Measurements from ENCODE around the gene DLG4. TPM values are rescaled to one million over a fixed set of nuclear protein-coding genes. Genes with fewer than 3 reads are reported as not detected.

DLG4 gene
- 16.0 TPM for total RNA-seq
- long read RNA-seq, result 0 reads

DNA sequence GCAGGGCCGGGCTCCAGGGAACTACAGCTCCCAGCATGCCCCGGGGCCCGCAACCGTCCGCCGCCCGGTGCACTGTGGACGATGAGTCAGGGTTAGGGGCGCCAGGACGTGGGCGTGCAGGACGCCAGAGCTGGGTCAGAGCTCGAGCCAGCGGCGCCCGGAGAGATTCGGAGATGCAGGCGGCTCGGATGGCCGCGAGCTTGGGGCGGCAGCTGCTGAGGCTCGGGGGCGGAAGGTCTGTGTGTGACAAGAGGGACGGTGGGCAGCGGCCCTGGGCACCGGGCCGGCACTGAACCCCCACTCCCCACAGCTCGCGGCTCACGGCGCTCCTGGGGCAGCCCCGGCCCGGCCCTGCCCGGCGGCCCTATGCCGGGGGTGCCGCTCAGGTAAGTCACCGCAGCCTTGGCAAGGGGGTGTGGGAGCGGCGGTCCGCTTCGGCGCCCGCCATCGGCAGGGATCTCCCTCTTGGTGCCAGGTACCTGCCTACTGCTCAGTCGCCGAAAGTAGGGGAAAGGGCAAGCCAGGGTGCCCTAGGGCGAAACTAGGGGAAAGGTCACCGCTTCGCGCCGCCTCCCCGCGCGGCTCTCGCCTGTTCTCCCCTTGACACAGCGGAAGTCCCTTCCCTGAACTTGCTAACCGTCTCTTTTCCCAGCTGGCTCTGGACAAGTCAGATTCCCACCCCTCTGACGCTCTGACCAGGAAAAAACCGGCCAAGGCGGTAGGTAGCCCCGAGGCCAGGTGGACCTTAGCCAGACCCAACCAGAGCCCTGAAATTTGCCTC, at the start of gene DLG4, which contains the start of gene ACADVL:
TSS of gene DLG4 (minus strand) at position 25 of the 781 bp plus-strand sequence.
TSS of gene ACADVL (plus strand) at position 127 of the 781 bp plus-strand sequence. CDS start at position 174, 47 bp downstream.
- DNase-seq (ENCODE audit: low spot score), result peak; percentile 98

GRCh38 chr17:7266784-7267183, 47.1 kb upstream of the DLG4 start:
- no peak for DNase-seq (ENCODE audit: low spot score)

DNA sequence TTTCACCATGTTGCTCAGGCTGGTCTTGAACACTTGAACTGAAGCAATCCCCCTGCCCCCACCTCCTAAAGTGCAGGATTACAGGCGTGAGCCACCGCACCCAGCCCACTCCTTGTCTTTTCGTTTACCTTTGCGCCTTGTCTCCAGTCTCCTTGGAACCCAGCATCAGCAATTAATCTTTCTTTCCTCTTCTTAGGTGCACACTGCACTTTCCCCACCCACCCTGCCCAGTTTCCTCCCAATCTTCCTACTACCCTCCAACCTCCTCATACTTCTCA, 44.1 kb upstream of the DLG4 start:
- DNase-seq (ENCODE audit: low spot score), result no peak

GRCh38 chr17:7262935-7263800, 43.5 kb upstream of the DLG4 start:
- no peak for DNase-seq (ENCODE audit: low spot score)

DNA sequence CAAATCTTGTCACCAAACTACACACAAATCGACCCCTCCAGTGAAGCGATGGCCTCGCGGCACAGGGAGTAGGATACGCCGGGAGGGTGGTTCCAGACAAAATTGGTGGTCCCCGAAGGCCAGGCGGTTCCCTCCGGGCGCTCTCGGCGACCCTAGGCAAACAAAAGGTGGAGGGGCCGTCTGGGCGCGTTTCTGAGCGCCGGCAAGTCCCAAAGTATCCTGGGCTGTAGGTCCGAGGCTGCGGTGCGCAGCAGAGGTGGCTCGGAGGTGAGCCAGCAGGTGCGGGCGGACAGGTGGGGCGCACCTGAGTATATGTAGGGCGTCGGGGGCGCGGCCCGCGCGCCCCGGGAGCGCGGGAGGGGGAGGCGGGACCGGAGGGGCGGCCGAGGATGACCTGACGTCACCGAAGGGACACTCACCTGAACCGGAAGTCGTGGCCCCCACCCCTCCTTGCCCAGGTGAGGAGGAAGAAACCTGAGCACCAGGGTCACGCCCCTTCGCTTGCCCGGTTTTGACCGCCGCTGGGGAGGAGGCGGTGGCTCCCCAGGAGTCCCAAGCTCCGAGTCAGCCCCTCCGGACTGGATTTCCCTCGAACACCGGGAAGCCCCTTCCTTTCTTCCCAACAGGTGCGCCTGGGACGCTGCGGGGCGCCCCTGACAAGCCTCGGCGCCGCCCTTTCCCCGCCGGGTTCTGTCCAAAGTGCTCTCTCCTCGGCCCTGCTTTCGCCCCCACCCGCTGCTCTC, 42.7 kb upstream of the DLG4 start, which contains the start of gene CLDN7:
TSS of gene CLDN7 (minus strand) at position 287 of the 743 bp plus-strand sequence. CDS start 435 bp downstream, outside the sequence.
- no peak for DNase-seq (ENCODE audit: low spot score)

DNA sequence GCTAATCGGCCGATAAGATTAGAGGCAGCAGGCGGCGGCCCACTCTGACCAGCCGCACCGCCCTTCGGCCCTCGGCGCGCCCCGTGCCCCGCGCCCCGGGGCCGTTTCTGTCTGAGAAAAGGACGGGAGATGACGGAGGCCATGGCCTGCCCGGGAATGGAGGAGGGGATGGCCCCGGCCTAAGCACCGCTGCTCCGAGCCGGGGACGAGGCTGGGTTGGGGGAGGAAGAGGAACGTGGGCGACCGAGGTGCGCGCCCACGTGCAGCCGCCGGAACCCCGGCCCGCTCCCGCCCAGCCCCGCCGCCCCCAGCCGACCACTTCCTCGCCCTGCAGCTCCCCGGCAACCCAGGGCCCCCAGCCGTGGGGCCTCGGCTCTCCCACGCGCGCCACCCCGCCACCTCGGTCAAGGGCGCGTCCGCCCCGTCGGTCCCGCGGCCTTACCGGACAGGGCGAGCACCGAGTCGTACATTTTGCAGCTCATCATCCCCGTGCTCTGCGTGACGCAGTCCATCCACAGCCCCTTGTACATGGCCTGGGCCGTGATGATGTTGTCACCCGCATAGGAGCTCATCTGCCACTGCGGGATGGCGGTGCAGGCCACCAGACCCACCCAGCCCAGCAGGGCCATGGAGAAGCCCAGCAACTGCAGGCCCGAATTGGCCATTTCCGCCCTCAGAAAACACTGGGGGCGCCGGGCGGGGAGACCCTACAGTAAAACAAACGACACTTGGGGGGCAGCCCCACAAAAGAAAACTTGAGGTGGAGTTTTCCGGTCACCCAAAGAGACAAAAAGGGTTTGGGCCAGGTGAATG, 41.9 kb upstream of the DLG4 start:
- DNase-seq (ENCODE audit: low spot score), result no peak

DNA sequence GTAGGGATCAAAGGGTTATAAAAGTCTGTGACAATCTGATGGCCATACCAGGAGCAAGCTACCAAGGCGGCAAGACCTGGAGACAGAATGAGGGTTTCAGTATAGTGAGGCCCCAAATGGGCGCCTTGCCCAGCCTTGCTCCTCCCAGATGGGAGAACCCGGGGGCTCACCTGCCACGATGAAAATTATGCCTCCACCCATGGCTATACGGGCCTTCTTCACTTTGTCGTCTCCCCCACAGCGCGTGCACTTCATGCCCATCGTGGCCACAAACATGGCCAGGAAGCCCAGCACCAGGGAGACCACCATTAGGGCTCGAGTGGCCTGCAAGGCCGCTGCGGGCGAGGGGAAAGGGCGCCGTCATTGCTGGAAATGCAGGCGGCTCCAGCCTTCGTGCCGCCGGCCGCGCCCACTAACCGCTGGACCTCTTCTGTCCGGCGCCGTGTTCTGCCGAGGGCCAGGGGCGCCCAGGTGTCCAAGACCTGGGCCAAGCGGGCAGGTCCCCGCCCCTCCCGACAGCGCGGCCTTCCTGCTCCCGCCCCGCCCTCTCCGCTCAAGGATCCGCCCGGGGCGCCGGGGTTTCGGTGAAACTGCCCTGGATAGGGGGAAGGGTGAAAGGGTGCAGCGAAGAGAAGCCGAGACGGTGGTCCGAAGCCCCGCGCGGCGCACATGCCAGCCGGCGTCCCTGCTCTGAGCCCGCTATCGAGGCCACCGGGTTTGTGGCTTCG, 41.2 kb upstream of the DLG4 start:
- no peak for DNase-seq (ENCODE audit: low spot score)

GRCh38 chr17:7260151-7260550, 40.5 kb upstream of the DLG4 start:
- DNase-seq (ENCODE audit: low spot score), result no peak

DNA sequence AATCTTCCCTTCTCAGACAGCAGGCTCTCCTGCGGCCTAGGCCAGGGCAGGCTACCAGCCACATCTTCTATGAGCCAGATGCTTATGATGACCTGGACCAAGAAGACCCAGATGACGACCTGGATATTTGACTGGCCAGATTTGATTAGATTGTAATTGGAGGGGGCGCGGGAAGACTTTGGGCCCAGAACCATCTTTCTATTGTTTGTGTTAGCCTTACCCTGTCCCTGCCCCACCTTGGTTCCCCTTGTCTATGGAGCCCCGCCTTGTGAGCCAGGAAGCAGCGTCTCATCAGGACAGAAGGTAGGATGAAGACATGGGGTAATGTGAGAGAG, 39.9 kb upstream of the DLG4 start:
- no peak for DNase-seq (ENCODE audit: low spot score)

- DNase-seq (ENCODE audit: low spot score), result no peak
These were observed 39.3 kb upstream of the DLG4 start for GRCh38 chr17:7258731-7259554.

DNA sequence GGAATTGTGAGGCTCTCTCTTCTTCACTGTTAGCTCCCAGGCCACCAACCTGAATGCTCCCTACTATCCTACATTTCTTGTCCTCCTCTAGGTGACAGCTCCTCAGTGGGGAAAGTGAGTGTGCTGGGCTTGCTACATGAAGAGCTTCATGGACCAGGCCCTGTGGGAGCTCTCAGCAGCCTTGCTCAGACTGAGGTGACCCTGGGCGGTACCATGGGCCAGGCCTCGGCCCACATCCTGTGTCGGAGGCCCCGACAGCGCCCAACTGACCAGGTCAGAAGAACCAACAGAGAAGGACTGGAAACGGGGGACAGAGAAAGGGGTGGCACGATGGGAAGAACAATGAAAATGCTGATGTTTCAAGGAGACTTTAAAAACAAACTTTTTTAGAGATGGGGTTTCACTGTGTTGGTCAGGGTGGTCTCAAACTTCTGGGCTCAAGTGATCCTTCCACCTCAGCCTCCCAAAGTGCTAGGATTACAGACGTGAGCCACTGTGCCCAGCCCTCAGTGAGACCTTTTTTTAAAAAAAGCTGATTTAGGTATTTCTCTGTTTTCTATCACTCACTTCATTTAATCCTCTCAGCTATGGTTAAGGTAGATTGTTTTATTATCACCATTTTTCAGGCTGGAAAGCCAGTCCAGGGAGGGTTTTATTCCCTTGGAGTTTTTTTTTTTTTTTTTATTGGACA, 37.3 kb upstream of the DLG4 start:
- no peak for DNase-seq (ENCODE audit: low spot score)

DNA sequence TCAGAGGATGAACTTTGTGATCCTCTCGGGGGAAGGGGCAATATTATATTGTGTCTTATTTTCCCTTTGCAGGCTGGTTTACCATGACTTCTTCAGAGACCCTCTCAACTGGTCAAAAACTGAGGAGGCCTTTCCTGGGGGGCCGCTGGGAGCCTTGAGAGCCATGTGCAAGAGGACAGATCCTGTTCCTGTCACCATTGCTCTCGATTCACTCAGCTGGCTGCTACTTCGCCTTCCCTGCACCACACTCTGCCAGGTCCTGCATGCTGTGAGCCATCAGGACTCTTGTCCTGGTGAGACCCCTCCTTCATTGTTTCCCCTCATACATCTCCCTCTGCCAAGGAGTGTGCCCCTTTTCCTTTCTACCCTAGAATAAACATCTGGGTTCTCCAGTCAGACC, 34.9 kb upstream of the DLG4 start:
- no peak for DNase-seq (ENCODE audit: low spot score)

- DNase-seq (ENCODE audit: low spot score), result no peak
These were observed 33.4 kb upstream of the DLG4 start for GRCh38 chr17:7253082-7253481.

DNA sequence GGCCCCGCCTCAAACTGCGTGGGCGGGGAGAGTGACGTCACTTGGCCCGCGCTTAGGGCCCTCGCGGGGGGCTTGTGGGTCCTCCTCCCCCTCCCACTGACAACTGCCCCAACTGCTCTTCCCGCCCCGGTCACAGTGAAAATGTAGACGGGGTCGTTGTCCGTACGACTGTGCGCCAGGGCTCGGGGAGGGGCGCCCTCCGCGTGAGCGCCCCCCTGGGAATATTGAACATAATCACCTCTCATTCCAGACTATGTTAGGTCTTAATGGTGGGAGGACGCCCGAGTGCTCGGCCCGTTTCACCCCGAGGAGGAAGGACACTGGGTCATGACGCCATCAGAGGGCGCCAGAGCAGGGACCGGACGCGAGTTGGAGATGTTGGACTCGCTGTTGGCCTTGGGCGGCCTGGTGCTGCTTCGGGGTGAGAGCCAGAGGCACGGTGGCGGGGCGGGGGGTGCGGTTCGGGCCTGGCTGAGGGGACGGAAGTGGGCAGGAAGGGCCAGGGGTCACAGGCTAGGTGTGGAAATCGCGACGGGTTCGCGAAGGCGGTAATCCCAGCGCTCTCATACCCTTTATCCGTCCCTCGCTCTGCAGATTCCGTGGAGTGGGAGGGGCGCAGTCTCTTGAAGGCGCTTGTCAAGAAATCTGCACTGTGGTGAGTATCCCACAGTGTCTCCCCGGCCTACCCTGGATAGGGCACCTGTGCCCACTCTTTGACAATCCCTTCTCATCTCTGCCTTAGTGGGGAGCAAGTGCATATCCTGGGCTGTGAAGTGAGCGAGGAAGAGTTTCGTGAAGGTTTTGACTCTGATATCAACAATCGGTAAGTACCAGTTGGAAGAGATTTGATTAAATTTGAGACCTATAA, 32.8 kb upstream of the DLG4 start, which contains the start of gene ELP5:
TSS of gene ELP5 (plus strand) at position 40 of the 868 bp plus-strand sequence. CDS start at position 376, 336 bp downstream.
- DNase-seq (ENCODE audit: low spot score), result peak; percentile 97

GRCh38 chr17:7251661-7252175, 32.1 kb upstream of the DLG4 start, which contains the start of gene CTDNEP1:
Gene CTDNEP1 (minus strand): TSS chr17:7251734. CDS start chr17:7251296, 438 bp downstream.
- DNase-seq (ENCODE audit: low spot score), result peak; percentile 100

- DNase-seq (ENCODE audit: low spot score), result no peak
These were observed 31.3 kb upstream of the DLG4 start for GRCh38 chr17:7250695-7251627.

Data from mesenteric fat pad (tissue), 1 donor.